Suprapubic skin (tissue), 4 donors: ENCODE data around the gene GRK5. TPM values are rescaled to one million over a fixed set of nuclear protein-coding genes. Genes with fewer than 3 reads are reported as not detected.

Experiments used
- DNase-seq, 2 donors: peaks; one replicate each; pipeline ENCODE4 v3.0.0-alpha.2; 2019; ENCODE audit warnings: low spot score in 2 of 2
- H3K27ac ChIP-seq: fragments of 200-600 bp; sonication (generic); one replicate; pipeline ENCODE4 v1.5.1; 2019
- H3K27me3 ChIP-seq: fragments of 200-600 bp; sonication (generic); one replicate; pipeline ENCODE4 v1.5.1; 2019
- H3K36me3 ChIP-seq: fragments of 200-600 bp; sonication (generic); one replicate; pipeline ENCODE4 v1.5.1; 2019
- H3K4me1 ChIP-seq: fragments of 200-600 bp; sonication (generic); one replicate; pipeline ENCODE4 v1.5.1; 2019
- H3K4me3 ChIP-seq: fragments of 200-600 bp; sonication (generic); one replicate; pipeline ENCODE4 v1.5.1; 2019; ENCODE audit warnings: mild to moderate bottlenecking
- H3K9me3 ChIP-seq: fragments of 200-600 bp; sonication (generic); one replicate; pipeline ENCODE4 v1.5.1; 2019
- EP300 ChIP-seq: sonication (generic); formaldehyde crosslinking; IDR thresholded peaks from one replicate; pipeline ENCODE4 v1.6.1; 2017; ENCODE audit warnings: antibody characterized with exemption
- POLR2A ChIP-seq, 2 donors: fragments of 450-650 bp; IDR thresholded peaks; one replicate each; pipeline ENCODE4 v1.6.1; 2017; ENCODE audit warnings: antibody characterized with exemption in 2 of 2, mild to moderate bottlenecking in 2 of 2, moderate library complexity in 2 of 2
- POLR2AphosphoS5 ChIP-seq, 3 donors: sonication (generic); formaldehyde crosslinking; IDR thresholded peaks; one replicate each; pipeline ENCODE4 v1.6.1; 2017; ENCODE audit warnings: antibody characterized with exemption in 3 of 3
- WGBS: methylation state at CpG from one replicate; pipeline ENCODE4 v1.1.5; 2018; 5-methylcytosine and 5-hydroxymethylcytosine counted together
- total RNA-seq, 4 donors: library from RNA; depleted of rRNA; stranded (reverse); fragments of >200 nt; gene quantifications; one replicate each; pipeline ENCODE4 v1.1.0, GENCODE V29; 2016
- TF ChIP-seq, protein P1 (sequence below), 2 donors: fragments of 200-600 bp in 1 of 2; fragments of 450-650 bp in 1 of 2; sonication (generic) in 1 of 2; IDR thresholded peaks; one replicate each; pipeline ENCODE4 v1.5.1; 2016 to 2019; ENCODE audit warnings: antibody characterized with exemption in 2 of 2, mild to moderate bottlenecking in 1 of 2, moderate library complexity in 1 of 2

GRK5 gene
- total RNA-seq, 4 donors from 2014 or later = 4.8 to 9.0 (median 6.7) TPM

DNA sequence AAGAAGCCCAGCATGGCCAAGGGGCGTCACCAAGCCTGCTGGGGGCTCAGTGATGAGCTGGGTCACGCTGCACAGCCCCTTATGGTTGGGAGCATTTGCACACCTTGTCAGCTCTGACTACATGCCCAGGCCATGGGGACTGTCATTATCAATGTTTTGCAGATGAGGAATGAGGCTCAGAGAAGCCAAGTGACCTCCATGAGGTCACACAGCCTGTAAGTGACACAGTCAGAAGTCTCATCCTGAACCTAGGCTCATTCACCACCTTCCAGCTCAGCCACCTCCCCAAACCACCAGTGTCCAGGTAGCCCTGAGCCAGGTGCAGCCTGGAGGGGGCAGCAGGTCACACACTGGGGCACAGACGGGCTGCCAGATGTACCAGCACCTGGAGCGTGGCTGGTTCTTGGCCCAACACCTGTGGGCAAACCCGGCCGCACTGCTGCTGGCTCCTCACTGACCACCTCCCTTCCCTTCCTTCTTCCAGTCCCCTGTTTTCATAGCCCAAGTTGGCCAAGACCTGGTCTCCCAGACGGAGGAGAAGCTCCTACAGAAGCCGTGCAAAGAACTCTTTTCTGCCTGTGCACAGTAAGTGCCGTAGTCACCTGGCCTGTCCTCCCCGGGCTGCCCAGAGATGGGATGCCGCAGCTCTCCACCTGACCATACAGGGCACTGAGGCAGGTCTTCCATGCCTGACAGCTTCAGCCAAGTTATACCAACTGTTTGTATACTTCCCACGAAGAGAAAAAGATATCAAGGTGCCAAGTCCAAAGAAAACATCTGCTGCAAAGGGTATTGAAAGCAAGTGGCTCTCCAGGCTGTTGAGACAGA is 215.5 kb downstream of the GRK5 start:
- H3K27ac ChIP-seq = no peak overlapping the region
- 96% methylated on average over 8 of the region's 12 CpGs for WGBS
- no peak for TF ChIP-seq POLR2A (IDR thresholded peaks at IDR 0.05)
- TF ChIP-seq, protein P1, sequence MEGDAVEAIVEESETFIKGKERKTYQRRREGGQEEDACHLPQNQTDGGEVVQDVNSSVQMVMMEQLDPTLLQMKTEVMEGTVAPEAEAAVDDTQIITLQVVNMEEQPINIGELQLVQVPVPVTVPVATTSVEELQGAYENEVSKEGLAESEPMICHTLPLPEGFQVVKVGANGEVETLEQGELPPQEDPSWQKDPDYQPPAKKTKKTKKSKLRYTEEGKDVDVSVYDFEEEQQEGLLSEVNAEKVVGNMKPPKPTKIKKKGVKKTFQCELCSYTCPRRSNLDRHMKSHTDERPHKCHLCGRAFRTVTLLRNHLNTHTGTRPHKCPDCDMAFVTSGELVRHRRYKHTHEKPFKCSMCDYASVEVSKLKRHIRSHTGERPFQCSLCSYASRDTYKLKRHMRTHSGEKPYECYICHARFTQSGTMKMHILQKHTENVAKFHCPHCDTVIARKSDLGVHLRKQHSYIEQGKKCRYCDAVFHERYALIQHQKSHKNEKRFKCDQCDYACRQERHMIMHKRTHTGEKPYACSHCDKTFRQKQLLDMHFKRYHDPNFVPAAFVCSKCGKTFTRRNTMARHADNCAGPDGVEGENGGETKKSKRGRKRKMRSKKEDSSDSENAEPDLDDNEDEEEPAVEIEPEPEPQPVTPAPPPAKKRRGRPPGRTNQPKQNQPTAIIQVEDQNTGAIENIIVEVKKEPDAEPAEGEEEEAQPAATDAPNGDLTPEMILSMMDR (IDR thresholded peaks at IDR 0.05) = no peak
- no peak for TF ChIP-seq POLR2AphosphoS5 (IDR thresholded peaks at IDR 0.05)
- TF ChIP-seq EP300 = no peak
- no peaks in the 10 kb centered on the region for H3K27me3 ChIP-seq
- H3K9me3 ChIP-seq = no peaks in the 10 kb centered on the region
- H3K4me3 ChIP-seq = no peak overlapping the region
- DNase-seq = no peak
- peaks cover 25% of the 10 kb centered on the region for H3K36me3 ChIP-seq
- peaks cover 16% of the 10 kb centered on the region for H3K4me1 ChIP-seq

DNA sequence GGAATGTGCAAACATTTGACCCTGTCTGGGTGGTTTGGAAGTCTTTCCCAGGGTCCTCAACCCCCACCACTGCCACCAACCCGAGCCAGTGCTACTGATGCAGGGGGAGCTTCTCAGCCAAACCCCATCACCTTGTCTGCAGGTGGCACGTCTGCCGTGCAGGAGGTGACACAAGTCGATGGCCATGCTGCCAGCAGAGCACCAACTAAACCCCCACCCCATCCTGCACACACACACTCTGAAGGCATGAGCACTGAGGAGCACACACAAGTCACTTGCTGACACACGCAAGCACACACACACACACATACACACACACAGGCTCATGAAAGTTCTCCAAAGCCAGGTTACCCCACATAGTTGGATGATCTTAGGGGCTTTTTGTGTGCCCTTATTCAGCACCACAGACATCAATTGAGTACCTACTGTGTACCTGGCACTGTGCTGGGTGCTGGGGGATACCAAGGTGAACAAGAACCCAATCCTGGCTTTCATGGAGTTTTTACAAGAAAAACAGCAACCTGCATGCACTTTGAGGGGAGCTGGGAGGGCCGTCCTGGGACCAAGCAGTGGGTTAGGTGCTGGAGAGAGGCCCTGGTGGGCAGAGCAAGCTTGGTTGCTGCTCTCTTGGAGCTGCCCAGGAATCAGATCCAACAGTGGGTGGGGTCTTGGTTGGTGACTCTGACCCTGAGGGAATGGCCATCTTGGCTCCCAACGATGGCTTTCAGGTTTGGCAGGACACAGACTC is 216.3 kb downstream of the GRK5 start:
- Histone ChIP-seq H3K27ac (no peak overlapping the region), H3K36me3 (peaks cover 29% of the 10 kb centered on the region), H3K4me3 (no peak overlapping the region), H3K9me3 (no peaks in the 10 kb centered on the region), H3K4me1 (peaks cover 16% of the 10 kb centered on the region), H3K27me3 (no peaks in the 10 kb centered on the region)
- 83% methylated on average over 2 of the region's 7 CpGs for WGBS
- no peak for DNase-seq
- TF ChIP-seq, protein P1 (IDR thresholded peaks at IDR 0.05) = no peak
- TF ChIP-seq EP300 (no peak), POLR2AphosphoS5 (IDR thresholded peaks at IDR 0.05) (no peak)

DNA sequence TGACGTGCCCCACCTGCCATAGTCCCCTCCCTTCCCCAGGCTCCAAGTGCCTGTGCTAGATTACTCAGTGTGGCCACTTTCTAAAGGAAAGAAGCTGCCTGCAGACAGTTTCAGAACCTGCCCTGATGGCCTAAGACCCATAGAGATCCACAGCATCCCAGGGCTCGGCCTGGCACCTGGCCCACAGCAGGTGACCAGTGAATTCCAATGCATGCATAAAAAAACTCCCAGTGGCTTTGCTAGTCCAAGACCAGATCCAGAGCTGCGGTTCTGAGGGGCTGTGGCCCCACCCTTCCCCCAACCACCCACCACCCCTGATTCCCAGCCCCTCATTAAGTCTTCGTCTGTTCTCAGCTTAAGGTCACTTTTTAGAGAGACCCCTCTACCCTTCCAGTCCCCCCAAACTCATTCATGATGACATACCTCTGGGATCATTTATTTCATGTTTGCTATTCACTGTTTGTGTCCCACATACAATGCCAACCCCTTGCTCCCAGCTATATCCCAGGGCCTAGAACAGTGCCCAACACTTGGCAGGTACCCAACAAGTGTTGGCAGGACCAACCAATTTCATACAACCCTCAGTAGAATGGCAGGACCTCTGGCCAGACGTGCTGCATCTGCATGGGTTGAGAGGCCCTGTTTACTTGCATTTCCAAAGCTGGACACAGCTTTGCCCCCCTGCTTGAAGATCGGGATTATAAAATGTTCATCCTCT is 217.0 kb downstream of the GRK5 start:
- WGBS = 80% methylated on average over 5 of the region's 6 CpGs
- peaks cover 16% of the 10 kb centered on the region for H3K4me1 ChIP-seq
- no peak overlapping the region for H3K27ac ChIP-seq
- H3K9me3 ChIP-seq = no peaks in the 10 kb centered on the region
- H3K27me3 ChIP-seq = no peaks in the 10 kb centered on the region
- no peak overlapping the region for H3K4me3 ChIP-seq
- H3K36me3 ChIP-seq = peaks cover 29% of the 10 kb centered on the region
- DNase-seq = no peak
- TF ChIP-seq, protein P1 (IDR thresholded peaks at IDR 0.05) = no peak
- no peak for TF ChIP-seq POLR2AphosphoS5 (IDR thresholded peaks at IDR 0.05)
- TF ChIP-seq POLR2A (IDR thresholded peaks at IDR 0.05) = no peak
- TF ChIP-seq EP300 = no peak

DNA sequence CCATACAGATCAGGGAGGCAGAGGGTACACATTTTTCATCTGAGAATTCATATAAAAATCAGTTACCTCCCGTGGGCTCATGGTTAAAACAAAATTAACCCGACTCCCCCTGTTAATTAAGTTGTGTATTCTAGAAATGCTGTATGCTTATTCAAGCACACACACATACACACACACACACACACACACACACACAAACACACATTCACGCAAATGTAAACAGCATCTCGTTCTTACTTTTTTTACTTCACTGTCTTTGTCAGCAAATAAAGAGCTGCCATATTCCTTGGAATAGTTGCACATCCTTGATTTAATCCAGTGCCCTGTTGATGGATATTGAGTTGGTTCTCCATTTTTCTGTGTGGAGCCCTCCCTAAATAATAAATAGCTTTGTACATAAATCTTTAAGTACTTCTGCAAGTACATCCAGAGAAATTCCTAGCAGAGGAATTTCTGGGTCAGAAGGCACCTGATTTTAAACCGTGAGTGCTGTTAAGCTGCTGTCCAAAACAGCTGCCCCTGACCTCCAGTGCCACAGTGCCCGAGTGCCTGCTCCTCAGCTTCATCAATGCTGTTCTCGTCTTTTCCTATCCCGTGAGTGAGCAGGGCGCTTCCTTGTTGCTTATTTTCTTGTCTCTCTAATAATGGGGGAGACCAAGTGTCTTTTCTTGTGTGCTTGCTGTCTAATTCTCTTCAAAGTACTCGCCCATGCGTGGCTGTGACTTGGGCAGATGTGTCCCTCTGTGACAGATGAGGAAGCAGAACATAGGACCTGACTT is 217.9 kb downstream of the GRK5 start:
- H3K27me3 ChIP-seq = no peaks in the 10 kb centered on the region
- peaks cover 29% of the 10 kb centered on the region for H3K36me3 ChIP-seq
- H3K9me3 ChIP-seq = no peaks in the 10 kb centered on the region
- DNase-seq = no peak
- H3K4me1 ChIP-seq = peaks cover 16% of the 10 kb centered on the region
- H3K4me3 ChIP-seq = no peak overlapping the region
- WGBS = 84% methylated on average over 11 of the region's 11 CpGs
- H3K27ac ChIP-seq = no peak overlapping the region
- TF ChIP-seq POLR2AphosphoS5 (IDR thresholded peaks at IDR 0.05) = no peak
- TF ChIP-seq, protein P1 (IDR thresholded peaks at IDR 0.05) = no peak
- no peak for TF ChIP-seq EP300
- TF ChIP-seq POLR2A (IDR thresholded peaks at IDR 0.05) = no peak
